Stimulated activated CD8-positive, alpha-beta memory T cell treated with anti-CD3 and anti-CD28 coated beads, Interleukin-4, amount 100 ng/mL, for 48 hours (primary cell): ENCODE measurements around the gene OSBPL6.
"Not testable (repeated sequence)": the region's sequence is repeated elsewhere in the genome, so short reads cannot be mapped to it uniquely, and the experiment has no call there.

ENCODE experiments used
- DNase-seq: peaks from one replicate; pipeline ENCODE4 v3.0.0-alpha.2; 2020

Gene OSBPL6

DNA sequence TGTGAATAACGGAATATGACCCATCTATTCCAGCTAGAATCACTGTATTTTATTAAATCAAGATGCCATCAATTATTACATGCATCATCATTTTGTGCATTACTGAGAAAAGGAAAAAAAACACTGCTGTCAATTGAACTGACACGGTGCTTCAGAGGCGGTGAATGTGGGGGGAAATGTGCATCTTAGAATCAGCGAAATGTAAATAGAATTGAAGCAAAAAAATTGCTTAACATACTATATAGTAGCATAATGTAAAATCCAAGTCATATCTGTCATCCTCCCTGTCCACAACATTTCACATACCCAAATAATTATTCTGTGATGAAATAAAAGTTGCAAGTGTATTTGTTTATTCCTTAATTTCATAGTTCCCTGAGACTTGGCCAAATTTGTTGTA is 172.1 kb downstream of the OSBPL6 start:
- DNase-seq = no peak

DNA sequence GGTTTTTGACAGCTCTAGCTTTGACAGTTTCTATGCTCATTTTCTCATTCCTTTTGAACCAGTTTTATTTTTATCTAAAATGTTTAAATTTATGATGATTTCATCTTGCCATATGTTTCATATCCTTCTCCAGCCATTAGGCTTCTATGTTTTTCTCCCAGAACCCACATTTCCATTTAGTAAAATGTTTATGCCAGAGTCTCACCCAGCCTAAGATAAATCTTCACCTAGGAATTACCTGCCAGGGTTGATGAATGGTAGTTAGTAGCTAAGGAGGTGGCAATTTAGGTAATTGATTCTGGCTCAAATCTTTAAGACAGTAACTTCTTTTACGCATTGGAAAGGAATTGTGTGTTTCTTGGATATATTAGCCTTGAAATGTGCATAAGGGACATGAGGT is 173.0 kb downstream of the OSBPL6 start:
- no peak for DNase-seq

DNA sequence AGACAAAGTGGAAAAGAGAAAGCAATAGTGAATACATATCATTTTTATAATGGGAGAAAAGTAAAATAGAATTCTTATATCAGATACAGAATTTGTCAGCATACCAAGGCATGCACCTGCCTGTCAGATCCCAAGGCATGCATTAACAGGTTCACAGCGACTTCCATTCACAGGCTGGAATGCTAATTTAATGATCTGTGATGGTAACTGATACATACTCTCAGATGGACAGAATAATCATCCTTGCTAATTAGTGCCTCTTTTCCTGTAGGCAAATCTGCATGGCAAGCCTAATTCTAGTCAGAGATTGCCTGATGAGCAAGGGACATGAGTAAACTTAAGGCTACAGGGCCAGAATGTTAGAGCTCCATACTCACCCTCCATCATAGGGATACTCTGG is 180.6 kb downstream of the OSBPL6 start:
- no peak for DNase-seq

DNA sequence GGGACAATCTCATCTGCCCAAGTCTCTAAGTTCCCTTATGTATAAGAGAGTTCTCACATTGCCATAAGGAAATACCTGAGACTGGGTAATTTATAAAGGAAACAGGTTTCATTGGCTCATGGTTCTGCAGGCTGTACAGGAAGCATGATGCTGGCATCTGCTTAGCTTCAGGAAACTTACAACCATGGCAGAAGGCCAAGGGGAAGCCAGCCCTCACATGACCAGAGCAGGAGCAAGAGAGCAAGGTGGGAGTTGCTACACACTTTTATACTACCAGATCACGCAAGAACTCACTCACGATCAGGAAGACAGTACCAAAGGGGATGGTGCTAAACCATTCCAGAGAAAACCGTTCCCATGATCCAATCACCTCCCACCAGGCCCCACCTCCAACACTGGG is 182.7 kb downstream of the OSBPL6 start:
- no peak for DNase-seq

DNA sequence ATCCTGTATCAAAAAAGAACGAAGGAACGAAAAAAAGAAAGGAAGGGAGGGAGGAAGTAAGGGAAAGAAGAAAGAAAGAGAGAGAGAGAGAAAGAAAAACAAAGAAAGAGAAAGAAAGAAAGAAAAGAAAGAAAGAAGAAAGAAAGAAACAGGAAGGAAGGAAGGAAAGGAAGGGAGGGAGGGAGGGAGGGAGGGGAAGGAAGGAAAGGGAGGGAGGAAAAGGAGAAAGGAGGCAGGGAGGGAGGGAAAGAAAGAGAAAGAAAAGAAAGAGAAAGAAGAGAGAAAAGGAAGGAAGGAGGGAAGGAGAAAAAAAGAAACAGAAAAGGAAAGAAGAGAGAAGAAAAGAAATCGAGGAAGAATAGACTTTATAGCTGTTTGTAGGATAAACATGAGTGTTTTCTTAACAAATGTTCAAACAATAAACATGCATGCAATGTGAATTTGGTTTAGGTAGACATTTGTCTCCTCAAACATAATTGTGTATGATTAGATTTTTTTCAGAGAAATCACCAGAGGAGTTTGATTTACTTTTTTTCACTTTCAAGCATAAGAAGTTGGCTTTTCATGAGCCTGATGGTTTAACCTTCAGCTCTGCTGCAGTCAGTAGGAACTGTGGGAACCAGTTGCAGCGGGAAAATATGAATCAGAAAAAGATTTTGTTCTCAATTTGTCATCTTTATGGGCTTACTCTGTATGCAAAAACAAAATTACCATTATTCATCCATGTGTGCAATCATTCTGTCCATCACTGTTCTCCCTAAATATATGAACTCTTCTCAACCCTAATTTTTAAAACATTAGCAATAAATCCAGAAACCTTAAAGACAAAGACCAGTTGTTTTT is 185.1 kb downstream of the OSBPL6 start:
- DNase-seq = no peak

DNA sequence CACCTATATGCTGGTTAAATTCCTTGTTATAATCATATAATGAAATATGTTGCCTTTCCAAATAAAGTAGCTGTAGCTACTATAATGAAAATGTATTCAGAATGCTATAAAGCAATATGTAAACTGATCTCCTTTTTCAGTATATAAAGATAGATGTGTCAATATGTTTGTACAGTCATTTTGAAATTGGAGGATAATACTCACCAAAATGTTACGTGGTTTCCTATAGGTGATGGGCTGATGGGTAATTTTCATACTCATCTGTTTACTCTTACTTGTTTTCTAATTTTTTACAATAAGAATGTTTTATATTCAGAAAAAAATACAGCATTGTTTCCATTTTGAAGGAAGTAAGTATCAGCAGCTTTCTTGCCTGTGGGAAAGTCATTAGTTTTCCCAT is 186.5 kb downstream of the OSBPL6 start:
- no peak for DNase-seq

DNA sequence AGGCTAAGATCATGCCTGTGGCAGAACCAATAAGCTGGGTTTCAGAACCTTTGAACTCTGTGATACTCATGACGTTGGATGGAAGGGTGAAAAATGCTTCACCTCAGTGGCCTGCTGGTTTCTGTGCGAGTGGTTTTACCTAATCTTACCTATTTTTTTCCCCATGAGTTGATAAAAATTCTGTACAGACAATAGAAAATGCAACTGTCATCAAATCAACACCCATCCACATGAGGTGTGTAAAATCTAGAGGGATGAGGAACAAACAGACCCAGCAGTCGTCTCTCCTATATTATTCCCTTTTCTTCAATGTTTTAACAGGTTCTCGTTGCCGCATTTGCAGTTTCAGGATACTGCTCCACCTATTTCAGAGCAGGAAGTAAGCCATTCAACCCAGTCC is 189.4 kb downstream of the OSBPL6 start:
- no peak for DNase-seq

DNA sequence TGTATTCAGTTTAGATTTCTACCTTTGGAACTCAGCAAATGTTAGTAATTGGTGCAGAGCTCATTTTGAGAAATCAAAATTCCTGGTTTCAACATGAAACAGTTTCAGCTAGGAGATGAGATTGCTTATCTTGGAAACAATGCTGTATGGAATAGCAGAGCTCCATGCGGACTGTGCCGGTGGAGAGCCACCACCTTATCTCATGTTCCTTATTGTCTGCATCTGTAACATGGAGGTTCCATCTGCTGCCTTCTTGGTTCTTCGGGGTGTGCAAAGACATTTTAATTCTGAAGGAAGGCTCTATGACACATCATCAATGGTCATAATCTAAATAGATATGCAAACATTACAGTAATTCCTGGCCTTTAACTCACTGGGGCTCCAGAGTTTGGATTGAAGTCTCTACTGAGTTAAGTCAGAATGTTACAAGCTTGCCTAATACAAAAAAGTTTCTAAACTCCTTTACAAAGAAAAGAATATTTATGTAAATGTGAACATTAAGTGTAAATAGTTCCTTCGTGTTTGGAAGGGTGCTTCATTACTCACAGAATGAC is 191.4 kb downstream of the OSBPL6 start:
- no peak for DNase-seq

DNA sequence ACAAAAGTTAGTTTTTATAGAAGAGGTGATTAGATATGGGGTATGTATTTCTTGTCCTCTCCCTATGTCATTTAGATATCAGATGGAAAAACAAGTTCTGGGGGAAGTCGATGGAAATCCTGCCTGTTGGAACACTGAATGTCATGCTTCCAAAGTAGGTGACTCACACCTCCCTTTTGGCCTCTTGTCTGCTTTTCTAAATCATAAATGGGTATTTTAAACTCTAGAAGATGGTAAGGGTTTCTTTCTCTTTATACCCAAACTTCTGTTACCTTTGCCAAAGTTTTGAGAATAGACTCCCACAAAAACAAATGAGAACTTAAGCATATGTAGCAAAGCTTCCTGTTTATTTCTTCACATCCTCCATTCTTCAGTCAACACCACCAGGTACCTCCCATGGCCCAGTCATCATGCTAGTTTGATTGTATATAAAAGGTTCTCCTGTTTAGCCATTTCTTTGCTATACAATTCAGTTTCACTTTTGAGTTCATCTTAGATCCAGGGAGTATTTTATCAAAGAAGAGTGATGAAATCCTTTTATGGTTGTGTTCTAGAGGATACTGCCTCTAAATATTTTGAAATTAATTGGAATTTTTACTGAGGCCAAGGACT is 192.8 kb downstream of the OSBPL6 start:
- no peak for DNase-seq

DNA sequence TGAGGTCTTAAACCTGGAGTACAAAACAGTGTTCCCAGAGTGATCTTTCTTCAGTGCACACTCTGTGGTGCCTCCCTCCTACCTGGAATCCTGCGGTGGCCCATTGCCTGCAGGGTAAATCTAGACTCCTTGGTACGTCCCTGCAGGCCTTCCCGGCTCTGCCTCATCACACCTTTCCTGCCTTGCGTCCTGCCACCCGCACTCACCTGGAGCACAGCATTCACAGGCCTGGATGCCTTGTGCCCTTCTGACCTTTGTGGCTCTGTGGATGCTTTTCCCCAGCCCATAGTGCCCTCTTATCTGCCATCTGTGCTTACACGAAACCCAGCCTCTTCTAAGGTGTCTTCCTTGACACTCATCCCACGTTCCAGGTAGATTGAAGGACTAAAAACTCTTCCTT is 194.0 kb downstream of the OSBPL6 start:
- DNase-seq = no peak

DNA sequence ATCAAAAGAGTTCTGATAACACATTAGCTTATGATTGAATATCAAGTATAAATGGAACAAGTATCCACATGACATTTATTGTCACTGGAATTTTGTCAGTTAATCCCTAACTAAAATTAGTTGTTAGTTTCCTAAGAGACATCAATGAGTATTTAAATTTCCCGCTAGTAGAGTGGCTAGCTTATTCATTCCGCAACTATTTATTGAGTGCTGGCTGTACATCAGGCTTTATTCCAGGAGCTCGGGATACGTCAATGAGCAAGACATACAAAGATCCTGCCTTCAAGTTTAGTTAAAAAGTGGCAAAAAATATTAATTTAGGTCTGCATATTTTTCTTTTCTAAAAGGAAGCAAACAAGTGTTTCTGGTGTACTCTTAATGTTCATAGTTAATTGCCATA is 197.4 kb downstream of the OSBPL6 start:
- no peak for DNase-seq

DNA sequence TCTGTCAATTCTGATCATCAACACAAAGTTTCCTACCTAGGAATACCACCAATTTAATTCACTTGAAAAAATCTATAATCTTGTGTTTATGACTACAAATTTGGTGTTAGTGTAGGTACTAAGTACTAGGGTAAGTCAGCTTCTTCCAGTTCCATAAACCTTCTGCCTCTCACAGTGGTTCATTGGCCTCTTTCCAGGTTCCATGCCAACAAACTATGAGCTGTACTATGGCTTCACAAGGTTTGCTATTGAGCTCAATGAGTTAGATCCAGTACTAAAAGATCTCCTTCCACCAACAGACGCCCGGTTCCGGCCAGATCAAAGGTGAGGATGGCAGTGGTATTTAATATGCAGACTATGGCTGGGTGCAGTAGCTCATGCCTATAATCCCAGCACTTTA is 197.9 kb downstream of the OSBPL6 start:
- no peak for DNase-seq

DNA sequence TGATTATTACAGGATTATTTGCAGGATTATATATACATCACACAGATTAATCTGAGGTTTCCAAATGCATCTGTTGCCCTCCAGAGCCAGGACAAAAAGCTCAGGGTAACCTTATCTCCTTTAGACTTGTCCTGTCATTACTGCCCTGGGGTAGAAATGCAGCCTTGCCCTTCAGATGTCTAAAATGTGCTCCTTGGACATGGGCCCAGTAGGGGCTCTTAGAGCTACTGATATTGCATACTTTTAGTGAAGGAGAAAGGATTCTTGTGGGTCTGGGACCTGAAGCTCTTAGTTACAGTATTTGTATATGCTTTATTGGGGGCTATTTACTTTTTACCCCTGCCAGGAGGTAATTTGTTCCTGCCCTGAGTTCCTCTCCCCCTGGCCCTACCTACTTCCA is 200.5 kb downstream of the OSBPL6 start:
- DNase-seq = no peak

DNA sequence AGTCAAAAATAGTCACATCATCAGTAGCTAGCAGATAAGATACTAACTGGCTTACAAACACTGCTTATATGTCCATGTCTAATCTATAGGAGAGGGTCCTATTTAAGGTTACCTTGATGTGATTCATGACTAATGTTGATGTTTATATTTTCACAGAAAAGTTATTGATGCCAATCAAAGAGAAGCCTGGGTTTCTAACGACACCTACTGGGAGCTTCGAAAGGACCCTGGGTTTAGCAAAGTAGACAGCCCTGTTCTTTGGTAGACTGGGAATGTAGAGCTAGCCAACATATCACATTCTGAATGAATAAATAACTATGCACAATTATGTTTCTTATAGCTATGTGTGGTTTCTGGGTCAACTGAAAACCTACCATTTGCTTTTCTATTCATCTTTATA is 201.0 kb downstream of the OSBPL6 start:
- no peak for DNase-seq

DNA sequence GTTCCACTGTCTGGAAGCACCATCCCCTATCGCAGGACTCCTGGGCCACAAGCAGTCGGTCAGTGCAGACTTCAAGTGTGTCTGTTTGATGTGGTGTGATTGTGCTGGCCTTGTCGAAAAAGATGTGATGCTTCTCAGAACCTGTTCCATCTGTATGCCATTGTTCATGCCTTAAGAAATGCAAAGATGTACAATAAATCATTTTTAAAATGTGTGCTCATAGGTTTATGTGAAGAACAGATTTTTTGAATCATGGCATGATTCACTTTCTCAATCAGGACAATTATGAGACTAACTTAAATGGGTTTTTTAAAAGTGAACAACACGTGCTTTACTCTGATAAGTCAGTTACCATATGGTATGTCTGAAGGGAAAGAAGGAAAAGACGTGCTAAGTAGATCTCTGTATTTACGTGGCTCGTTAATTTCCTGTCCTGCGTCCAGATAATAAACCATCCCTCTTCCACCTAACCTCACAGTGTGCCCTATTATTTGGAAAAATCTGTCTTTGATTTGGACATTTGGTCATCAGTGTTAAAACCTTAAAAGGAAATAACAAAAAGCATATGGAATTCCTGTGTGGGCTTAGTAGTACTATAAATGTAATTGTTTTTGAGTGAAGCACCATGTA is 201.7 kb downstream of the OSBPL6 start:
- no peak for DNase-seq

DNA sequence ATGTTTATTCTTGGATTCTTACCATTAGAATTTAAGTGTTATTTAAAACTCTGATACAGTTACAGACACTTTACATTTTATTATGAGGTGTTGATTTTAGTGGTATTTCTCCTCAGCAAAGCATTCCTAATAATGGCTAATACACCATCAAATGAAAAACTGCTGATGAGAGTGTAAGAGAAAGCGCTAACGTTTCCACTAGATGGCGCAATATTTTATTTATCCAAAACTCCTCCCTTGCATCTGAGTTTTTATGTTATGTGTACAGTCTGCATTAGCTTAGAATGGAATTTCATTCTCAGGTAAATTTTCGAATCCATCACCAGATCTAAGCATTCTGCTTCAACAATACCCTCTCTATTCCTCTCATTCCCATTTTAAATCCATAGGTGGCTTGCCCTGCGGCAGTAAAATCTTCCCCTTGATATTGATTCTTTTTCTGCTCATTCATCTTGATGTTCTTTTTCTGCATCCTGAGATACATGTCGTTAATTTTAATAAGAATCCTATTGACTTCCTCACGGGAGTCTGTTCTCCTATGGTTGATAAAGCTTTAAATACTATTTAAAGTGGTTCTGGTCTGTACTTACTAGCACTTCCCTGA is 202.8 kb downstream of the OSBPL6 start:
- no peak for DNase-seq

DNA sequence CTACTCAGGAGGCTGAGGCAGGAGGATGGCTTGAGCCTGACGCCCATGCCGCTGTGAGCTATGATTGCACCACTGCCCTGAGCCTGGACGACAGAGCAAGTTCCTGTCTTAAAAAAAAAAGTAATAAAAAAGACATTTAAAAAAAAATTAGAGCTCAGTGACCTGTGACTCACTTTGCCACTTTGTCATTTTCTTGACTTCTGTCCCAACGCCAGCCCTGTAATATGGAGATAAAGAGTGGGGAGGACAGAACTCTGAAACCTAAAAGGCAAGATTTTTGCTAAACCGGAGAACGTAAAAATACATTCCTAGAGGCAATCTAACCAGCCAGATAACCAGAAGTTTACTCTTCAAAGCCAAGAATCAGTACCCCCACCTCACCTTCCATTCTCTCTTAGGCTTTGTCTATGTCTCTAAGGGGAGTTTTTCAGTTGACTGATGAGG is 207.7 kb downstream of the OSBPL6 start:
- no peak for DNase-seq

DNA sequence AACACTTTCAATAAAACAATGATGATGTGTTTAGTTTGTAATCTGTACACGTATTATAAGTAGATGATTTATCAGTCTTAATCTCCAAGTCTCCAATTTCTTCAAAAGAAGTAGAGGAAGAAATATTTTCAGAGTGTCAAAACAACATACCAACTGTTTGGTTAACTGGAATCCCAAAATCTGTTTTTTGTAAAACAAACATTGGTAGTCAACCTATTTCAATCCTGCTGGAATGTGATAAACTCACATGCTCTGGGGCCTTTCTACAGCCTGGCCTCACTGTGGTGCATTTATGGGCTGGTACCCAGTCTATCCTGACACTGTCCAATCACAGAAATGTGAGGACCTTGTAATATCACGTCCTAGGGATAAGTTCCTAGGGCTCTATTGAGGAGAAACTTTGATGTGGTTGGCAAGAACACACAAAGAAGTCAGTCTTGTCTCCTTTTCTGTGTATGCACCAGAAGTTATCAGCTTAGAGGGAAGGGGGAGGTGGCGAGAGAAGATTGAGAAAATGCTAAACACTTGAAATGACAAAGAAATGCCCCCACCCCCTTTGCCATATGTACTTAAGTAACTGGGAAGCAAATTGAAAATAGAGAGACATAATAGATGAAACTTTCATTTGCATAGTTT is 209.5 kb downstream of the OSBPL6 start:
- no peak for DNase-seq

DNA sequence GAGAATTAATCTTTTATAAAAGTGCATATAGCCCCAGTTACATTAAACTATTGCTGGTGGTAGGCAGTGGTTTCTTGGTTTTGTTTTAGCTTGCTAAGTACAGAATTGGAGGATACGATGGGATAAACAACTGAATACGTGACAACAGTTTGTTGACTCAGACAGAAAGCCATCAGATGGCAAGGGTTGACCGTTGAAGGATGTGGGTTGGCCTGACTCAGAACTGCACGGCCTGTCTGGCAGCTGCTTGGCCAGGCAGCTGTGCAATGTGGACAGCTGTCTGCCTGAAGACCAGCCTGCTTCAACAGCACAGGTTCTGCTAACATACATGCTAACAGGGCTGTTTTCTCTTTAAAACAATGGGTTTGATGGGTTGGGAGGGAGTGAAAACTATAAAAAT is 210.1 kb downstream of the OSBPL6 start:
- DNase-seq = peak; percentile 35

DNA sequence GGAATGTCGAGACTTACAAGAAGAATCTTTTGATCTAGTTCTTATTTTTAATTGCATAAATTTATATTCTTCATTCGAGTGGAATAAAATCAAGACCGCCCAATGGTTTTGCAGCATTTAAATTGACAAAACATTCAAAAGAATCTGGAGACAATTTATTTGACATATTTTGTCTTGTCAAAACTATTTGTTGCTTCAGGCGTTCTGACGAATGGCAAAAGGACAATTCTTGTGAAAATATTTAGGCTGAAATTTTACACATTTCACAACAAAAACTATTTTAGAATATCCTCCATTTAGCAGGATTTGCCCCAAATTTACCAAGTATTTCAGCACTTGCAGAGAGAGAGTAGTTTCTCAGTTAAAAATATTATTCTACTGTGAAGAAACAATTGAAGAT is 214.9 kb downstream of the OSBPL6 start:
- no peak for DNase-seq

DNA sequence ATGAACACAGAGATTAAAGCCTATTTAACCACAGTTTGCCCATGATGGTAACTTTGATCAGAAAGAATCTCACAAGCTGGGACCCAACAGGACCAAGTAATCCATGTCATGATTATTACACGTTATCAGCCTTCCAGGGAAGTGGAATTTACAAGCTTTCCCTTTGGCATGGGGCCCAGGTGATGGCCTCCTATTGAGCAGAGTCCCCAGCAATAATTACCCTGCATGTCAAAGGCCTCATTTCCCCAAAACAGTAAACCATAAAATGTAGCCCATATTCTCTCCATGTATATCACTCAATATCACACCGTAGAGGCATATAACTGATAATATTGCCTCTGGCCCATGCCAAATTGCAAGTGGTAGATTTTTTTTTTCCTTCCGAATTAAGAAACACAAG is 217.7 kb downstream of the OSBPL6 start:
- DNase-seq = no peak

DNA sequence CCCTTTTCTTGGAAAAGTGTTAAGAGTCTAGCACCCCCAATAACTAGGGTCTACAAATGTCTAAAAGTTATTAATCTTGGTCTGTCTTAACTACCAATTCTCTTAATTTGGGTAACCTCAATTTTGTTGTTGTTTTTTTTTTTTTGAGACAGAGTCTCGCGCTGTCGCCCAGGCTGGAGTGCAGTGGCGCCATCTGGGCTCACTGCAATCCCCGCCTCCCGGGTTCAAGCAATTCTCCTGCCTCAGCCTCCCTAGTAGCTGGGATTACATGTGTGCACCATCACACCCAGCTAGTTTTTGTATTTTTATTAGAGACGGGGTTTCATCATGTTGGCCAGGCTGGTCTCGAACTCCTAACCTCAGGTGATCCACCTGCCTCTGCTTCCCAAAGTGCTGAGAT is 218.1 kb downstream of the OSBPL6 start:
- not testable (repeated sequence) for DNase-seq
